ENCODE results near the gene GPN2. TPM values are rescaled to one million over a fixed set of nuclear protein-coding genes. Genes with fewer than 3 reads are reported as not detected.
A peak's percentile ranks its signal among the peaks of the same experiment; 100 is the strongest.

The GPN2 gene
- total and polyA plus RNA-seq, 2 of the 4 experiments (the other 2 are of a cell fraction), result 15.4 to 22.2 TPM

- peak overlapping the region; percentile 93 for H3K4me2 ChIP-seq (ENCODE audit: low read depth, low read length)
- H2BK5ac ChIP-seq (ENCODE audit: low read depth, low read length, poor library complexity, severe bottlenecking), result peak overlapping the region; percentile 94
- peaks cover 12% of the 10 kb centered on the region for H3K9me1 ChIP-seq (ENCODE audit: insufficient read depth, low read length)
- H3K9ac ChIP-seq (ENCODE audit: low read depth, low read length), result peak overlapping the region; percentile 94
- H2AFZ ChIP-seq (replicated peaks; ENCODE audit: low read length, poor library complexity), result peak overlapping the region; percentile 98
- ChIA-PET POLR2A (ENCODE audit: unreplicated experiment) (interaction anchor here (0.6 to 1.4 kb wide), 4 partner anchors 15 to 392 kb away, joined by 3 to 7 read pairs (median 3); partner anchors contain the start of genes GPN2 and HMGN2), CTCF (interaction anchor here (1.4 kb wide), 1 partner anchor 56 kb away, joined by 3 read pairs; no protein-coding TSS in a partner anchor)
- peak overlapping the region; percentile 88 for H3K56ac ChIP-seq (ENCODE audit: extremely low read depth, insufficient read depth, low read length)
- 0 out of 4 replicates have a peak, but pooled peaks cover 0 to 3% of the 10 kb centered on the region in 2 experiments for H3K79me1 ChIP-seq (ENCODE audit: low read depth in 1 of 2, low read length in 2 of 2)
- no peak overlapping the region for H3K18ac ChIP-seq (ENCODE audit: low read depth, low read length)
- H3K23ac ChIP-seq (ENCODE audit: low read depth, low read length), result peak overlapping the region; percentile 74; the same call in 1 of the 2 replicates
- in situ Hi-C loops (cut with MboI; ENCODE audit: low sequenced_read_pairs) (no loop called here), dilution Hi-C loops (cut with HindIII; ENCODE audit: low sequenced_read_pairs, unreplicated experiment) (no loop called here), intact Hi-C loops (cut with micrococcal nuclease) (loop anchor here (2.0 to 10.0 kb wide), 2 partner anchors 14 to 170 kb away; partner anchors contain the start of gene ARID1A)
- DNase-seq (peak; percentile 97), ATAC-seq (ENCODE audit: low read depth) (peak; percentile 96)
- H2AK5ac ChIP-seq (ENCODE audit: low read depth, low read length), result peak overlapping the region; percentile 74; the same call in 1 of the 2 replicates
- H4K20me1 ChIP-seq (ENCODE audit: insufficient read depth, low read length), result no peaks in the 10 kb centered on the region
- peak overlapping the region; percentile 80 for H4K91ac ChIP-seq (ENCODE audit: insufficient read depth, low read depth, low read length)
- peak overlapping the region; percentile 100 for H4K8ac ChIP-seq (ENCODE audit: low read depth in 2 of 2, low read length in 2 of 2)
- peak overlapping the region; percentile 77 for H3K4ac ChIP-seq (ENCODE audit: low read depth, low read length)
- no peaks in the 10 kb centered on the region for H3K27me3 ChIP-seq (ENCODE audit: control insufficient read depth, insufficient read depth, low read length)
- H2BK20ac ChIP-seq (ENCODE audit: low read depth, low read length), result no peak overlapping the region
- peak overlapping the region; percentile 41 for H2BK120ac ChIP-seq (ENCODE audit: low read depth, low read length)
- peak overlapping the region; percentile 62 for H3K4me3 ChIP-seq (ENCODE audit: insufficient read depth, low read depth, low read length)
- peak overlapping the region; percentile 97 for H2AK9ac ChIP-seq (replicated peaks; ENCODE audit: low read depth, low read length, poor library complexity)
- H4K5ac ChIP-seq (ENCODE audit: low read depth, low read length), result no peak overlapping the region
- H3K9me3 ChIP-seq (ENCODE audit: control insufficient read depth, insufficient read depth, low read length), result no peaks in the 10 kb centered on the region
- WGBS, 2 experiments (ENCODE audit: extremely low coverage in 2 of 2, insufficient read length in 1 of 2), result 1% methylated on average over 58 of the region's 75 CpGs; no CpG with 5 or more reads in 1 of the 2 experiments
- no TSS peak for BruUV-seq (replicated peaks)
- peak overlapping the region; percentile 100 for H3K27ac ChIP-seq (ENCODE audit: insufficient read depth, low read length)
- peaks cover 4% of the 10 kb centered on the region for H3K4me1 ChIP-seq (ENCODE audit: control insufficient read depth, insufficient read depth, low read length)
- H3K14ac ChIP-seq (replicated peaks; ENCODE audit: low read depth, low read length), result peak overlapping the region; percentile 72
- no peaks in the 10 kb centered on the region for H3K36me3 ChIP-seq (ENCODE audit: control insufficient read depth, insufficient read depth, low read length)
- peak overlapping the region; percentile 100; the same call in 2 of the 3 replicates for H2BK15ac ChIP-seq (ENCODE audit: low read depth, low read length)
- TF ChIP-seq RCOR1 (IDR thresholded peaks at IDR 0.05; ENCODE audit: insufficient replicate concordance, low read length) (no peak), NFE2L2 (IDR thresholded peaks at IDR 0.05; ENCODE audit: low read depth, low read length) (no peak), CTCF (conservative IDR thresholded peaks at IDR 0.05; ENCODE audit: low read depth, low read length) (no peak), SMC3 (IDR thresholded peaks at IDR 0.05; ENCODE audit: low read depth, low read length) (no peak), RFX5 (IDR thresholded peaks at IDR 0.05; ENCODE audit: low read depth, low read length) (no peak), MAZ (IDR thresholded peaks at IDR 0.05; ENCODE audit: borderline replicate concordance, low read depth, low read length) (peak; percentile 64; the same call in 1 of the 2 replicates), ELK1 (IDR thresholded peaks at IDR 0.05; ENCODE audit: borderline replicate concordance, low read depth, low read length) (no peak), POLR2A (IDR thresholded peaks at IDR 0.05; ENCODE audit: low read depth, low read length) (peak; percentile 78), CHD1 (IDR thresholded peaks at IDR 0.05; ENCODE audit: low read depth, low read length) (0 out of 2 replicates have a peak, but pooled peaks have one; percentile 24), MXI1 (IDR thresholded peaks at IDR 0.05; ENCODE audit: borderline replicate concordance, low read depth, low read length) (peak; percentile 49; the same call in 1 of the 2 replicates), FOS (IDR thresholded peaks at IDR 0.05; ENCODE audit: low read depth, low read length) (peak; percentile 38; the same call in 1 of the 2 replicates)
- TF ChIP-seq, protein P1, sequence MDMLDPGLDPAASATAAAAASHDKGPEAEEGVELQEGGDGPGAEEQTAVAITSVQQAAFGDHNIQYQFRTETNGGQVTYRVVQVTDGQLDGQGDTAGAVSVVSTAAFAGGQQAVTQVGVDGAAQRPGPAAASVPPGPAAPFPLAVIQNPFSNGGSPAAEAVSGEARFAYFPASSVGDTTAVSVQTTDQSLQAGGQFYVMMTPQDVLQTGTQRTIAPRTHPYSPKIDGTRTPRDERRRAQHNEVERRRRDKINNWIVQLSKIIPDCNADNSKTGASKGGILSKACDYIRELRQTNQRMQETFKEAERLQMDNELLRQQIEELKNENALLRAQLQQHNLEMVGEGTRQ (IDR thresholded peaks at IDR 0.05; ENCODE audit: low read depth, low read length), result peak; percentile 62
These were observed 25.2 kb downstream of the GPN2 start for GRCh38 chr1:26864610-26865480.

All from IMR-90 (cell line).